Fibroblast of pulmonary artery (primary cell): ENCODE results near the gene DIPK1C.

ENCODE experiments used
- DNase-seq: peaks from one replicate; pipeline ENCODE4 v3.0.0-alpha.2; 2010; ENCODE audit warnings: low read depth
- H3K4me3 ChIP-seq: replicated peaks from 2 replicates; pipeline ENCODE4 v1.5.1; 2011; ENCODE audit warnings: low read depth, mild to moderate bottlenecking, control low read depth, low read length, moderate library complexity
- TF ChIP-seq, protein P1 (sequence below): IDR thresholded peaks from 2 replicates; pipeline ENCODE4 v1.5.1; 2011; ENCODE audit warnings: mild to moderate bottlenecking, control low read depth, low read length, inconsistent platforms; ENCODE audit errors: missing control alignments

Gene DIPK1C

DNA sequence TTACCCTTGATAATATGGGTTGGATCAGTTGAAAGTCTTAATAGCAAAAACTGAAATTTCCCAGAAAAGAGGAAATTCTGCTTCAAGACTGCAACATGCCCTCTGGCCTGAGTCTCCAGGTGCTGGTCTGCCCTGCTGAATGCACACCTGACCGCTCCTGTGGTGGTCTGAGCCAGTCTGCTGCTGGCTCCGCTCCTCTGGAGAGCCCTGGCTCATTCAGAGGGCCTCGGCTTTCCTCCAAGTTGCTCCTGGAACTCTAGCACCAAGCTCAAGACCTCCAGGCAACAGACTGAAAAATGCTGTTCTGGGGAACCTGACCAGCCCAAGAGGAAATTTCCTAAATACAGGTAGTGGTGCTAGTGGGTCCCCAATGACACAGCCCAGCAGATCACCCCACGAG is 64.8 kb downstream of the DIPK1C start:
- H3K4me3 ChIP-seq: no peak overlapping the region
- no peak for DNase-seq
- TF ChIP-seq, protein P1, sequence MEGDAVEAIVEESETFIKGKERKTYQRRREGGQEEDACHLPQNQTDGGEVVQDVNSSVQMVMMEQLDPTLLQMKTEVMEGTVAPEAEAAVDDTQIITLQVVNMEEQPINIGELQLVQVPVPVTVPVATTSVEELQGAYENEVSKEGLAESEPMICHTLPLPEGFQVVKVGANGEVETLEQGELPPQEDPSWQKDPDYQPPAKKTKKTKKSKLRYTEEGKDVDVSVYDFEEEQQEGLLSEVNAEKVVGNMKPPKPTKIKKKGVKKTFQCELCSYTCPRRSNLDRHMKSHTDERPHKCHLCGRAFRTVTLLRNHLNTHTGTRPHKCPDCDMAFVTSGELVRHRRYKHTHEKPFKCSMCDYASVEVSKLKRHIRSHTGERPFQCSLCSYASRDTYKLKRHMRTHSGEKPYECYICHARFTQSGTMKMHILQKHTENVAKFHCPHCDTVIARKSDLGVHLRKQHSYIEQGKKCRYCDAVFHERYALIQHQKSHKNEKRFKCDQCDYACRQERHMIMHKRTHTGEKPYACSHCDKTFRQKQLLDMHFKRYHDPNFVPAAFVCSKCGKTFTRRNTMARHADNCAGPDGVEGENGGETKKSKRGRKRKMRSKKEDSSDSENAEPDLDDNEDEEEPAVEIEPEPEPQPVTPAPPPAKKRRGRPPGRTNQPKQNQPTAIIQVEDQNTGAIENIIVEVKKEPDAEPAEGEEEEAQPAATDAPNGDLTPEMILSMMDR: no peak

DNA sequence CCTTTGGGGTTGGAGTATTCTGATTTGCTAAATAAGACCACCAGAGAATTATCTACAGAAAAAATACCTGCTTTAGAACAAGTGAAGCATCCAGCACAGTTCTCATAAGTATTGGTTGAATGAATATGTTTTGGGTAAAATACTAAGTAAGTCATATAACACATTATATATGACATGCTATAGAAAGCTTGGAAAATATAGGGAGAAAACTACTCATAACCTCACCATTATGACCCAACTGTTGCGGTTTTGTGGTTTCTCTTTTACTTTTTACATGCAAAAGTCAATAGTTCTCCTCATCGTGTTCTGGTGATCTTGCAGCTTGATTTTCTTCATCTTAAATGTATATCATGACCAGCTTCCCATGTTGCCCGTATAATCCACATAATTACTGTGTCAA is 66.2 kb downstream of the DIPK1C start:
- no peak for DNase-seq
- TF ChIP-seq, protein P1: no peak
- no peak overlapping the region for H3K4me3 ChIP-seq

DNA sequence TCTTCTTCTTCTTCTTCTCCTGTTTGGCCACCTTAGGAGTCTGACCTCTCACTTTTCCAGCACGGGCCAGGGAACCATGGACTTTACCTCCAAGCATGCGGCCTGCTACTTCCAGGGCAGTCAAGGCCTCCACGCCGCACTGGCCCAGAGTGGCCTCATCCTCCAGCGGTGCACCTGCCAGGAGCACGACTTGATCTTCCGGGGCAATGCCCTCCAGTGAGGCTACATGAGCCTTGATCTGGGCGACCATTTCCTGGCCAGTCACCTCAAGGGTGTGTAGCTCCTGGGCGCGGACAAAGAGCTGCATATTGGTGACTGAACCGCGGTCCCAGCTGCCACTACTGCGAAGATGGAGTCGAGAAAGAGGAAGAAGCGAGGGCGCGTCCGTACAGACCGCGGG is 67.1 kb downstream of the DIPK1C start:
- TF ChIP-seq, protein P1: no peak
- no peak for DNase-seq
- no peak overlapping the region for H3K4me3 ChIP-seq

DNA sequence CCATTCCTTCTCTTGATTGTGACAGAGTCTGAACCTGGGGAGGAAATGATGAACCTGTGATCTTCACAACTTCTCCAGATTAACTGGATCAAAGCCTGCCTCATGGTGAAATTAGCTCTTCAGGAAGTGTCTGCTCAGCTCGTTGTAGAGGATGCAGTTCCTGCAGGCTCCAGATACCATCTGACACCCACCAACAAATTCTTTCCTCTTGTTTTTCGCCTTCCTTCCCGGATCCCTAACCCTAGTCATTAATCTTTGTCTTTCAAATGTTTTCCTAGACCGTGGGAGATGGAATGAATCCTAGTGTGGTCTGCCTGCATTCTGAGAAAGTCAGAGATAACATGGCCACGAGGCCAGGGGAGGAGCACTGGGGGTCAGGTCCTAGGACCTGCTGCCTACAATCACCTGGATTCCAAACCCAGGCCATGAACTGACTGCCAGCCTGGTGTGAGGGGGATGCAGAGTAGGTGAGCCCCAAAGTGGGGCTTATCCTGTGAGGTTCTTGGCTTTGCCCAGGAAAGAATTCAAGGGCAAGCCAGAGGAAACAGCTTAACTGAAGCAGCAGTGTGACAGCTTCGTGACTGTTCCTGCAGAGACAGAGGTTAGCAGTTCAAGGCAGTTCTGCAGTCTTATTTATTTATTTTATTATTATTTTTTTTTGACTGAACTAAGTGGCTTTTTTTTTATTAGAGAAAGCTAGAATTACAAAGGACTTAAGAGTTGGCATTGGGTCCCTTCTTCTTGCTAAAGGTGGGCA is 67.8 kb downstream of the DIPK1C start:
- DNase-seq: peak; percentile 2
- TF ChIP-seq, protein P1: no peak
- no peak overlapping the region for H3K4me3 ChIP-seq

DNA sequence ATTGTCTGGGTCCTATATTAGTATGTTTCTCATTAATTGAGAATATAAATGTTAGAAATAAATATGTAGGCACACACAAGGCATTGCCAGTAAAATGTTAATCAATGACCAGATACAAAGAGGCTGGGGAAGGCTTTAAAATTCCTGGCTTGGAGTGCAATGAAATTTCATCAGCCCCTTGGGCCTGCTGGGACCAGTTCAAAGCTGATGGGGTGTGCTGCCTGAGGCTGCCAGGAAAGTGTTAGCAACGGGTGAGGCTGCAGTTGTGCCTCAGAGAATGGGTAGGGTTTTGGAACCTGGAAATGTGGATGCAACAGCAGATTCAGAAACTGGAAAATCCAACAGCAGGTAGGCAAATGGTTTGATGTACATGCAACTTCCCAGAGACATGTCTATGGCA is 68.9 kb downstream of the DIPK1C start:
- TF ChIP-seq, protein P1: no peak
- H3K4me3 ChIP-seq: no peak overlapping the region
- no peak for DNase-seq

DNA sequence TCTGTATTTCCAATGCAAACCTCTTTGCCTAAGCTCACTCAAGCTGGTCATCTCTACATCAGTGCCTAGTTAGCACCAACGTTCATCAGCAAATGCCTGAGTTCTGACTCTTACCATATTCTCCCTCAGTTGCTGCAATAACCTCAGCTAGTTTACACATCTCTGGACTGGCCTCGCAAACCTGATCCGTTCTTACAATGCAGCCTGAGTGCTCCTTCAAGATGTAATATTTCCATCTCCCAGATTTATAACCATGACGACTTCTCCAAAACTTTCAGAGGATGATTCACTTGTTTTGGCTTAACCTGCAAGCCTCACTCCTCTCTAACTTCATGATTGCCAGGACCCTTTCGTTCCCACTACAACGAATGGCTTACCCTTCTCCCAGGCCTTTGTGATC is 69.7 kb downstream of the DIPK1C start:
- TF ChIP-seq, protein P1: no peak
- no peak for DNase-seq
- H3K4me3 ChIP-seq: no peak overlapping the region
